Activated CD4-positive, CD25-positive, alpha-beta regulatory T cell treated with anti-CD3 and anti-CD28 coated beads, Interleukin-2, amount 50 U/mL, for 24 hours (primary cell): ENCODE results near the gene MYOM1.
A peak's percentile ranks its signal among the peaks of the same experiment; 100 is the strongest.
"Not testable (repeated sequence)": the region's sequence is repeated elsewhere in the genome, so short reads cannot be mapped to it uniquely, and the experiment has no call there.

Source experiments
- ATAC-seq, 2 donors: fragments of 150-1000 bp; cut with Tn5 transposase; one replicate each; pipeline ENCODE4 v1.10.0; 2021; ENCODE audit warnings: mild to moderate bottlenecking in 1 of 2, moderate library complexity in 1 of 2

Gene MYOM1

GRCh38 chr18:3054780-3055179 is 165.0 kb downstream of the MYOM1 start:
- ATAC-seq, result no peak

DNA sequence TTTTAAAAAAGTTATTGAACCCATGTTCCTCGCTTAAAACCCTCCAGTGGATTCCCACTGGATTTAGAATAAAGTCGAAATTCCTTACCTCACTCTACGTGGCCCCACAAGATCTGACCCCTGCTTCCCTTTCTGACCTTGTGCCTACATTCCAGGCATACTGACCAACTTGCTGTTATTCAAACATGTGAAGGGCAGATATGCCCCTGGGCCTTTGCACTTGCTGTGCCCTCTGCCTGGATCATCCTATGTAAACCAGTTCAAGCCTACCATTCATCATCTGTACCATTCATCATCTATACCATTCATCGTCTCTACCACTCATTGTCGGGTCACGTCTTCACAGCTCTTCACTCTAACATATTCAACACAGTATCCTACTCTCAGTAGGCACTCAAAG is 165.6 kb downstream of the MYOM1 start:
- ATAC-seq, result no peak

GRCh38 chr18:3053081-3053480 is 166.7 kb downstream of the MYOM1 start:
- ATAC-seq, result no peak

GRCh38 chr18:3052411-3052758 is 167.4 kb downstream of the MYOM1 start:
- no peak for ATAC-seq

DNA sequence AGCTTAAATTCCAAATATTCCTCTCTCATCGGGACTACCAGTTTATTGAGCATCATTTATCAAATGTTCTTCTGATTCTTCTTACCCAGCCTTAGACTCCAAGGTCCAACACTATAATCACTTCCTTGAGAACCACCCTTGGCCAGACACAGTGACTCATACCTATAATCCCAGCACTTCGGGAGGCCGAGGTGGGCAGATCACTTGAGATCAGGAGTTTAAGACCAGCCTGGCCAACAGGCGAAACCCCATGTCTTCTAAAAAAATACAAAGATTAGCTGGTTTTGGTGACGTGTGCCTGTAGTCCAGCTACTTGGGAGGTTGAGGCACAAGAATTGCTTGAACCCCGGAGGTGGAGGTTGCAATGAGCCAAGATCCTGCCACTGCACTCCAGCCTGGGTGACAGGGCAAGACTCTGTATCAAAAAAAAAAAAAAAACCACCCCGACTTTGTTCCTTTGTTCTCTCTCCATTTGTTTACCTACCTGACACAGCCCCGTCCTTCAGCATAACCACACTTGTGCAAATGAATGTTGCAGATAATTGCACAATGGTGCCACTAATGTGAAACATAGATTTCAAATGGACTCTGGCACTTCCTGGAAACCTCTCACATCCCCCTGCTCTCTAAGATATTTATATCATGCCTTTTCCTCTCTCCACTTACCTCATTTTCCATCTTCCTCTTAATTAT is 167.9 kb downstream of the MYOM1 start:
- no peak for ATAC-seq

GRCh38 chr18:3049897-3050454 is 169.8 kb downstream of the MYOM1 start:
- not testable (repeated sequence) for ATAC-seq

DNA sequence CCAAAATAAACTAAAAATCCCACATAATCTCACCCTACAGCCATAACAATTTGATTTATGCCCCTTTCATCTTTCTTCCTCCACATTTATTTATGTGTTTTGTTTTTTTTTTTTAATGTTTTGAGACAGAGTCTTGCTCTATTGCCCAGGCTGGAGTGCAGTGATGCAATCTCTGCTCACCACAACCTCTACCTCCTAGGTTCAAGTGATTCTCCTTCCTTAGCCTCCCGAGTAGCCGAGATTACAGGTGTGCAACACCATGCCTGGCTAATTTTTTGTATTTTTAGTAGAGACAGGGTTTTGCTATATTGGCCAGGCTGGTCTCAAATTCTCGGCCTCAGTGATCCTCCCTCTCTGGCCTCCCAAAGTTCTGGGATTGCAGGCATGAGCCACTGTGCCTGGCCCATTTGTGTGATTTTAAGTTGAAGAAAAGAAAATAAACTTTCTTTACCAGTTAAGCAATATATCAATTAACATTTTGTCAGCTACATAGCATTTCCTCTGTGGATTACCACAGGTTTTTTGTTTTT is 170.9 kb downstream of the MYOM1 start:
- no peak for ATAC-seq

DNA sequence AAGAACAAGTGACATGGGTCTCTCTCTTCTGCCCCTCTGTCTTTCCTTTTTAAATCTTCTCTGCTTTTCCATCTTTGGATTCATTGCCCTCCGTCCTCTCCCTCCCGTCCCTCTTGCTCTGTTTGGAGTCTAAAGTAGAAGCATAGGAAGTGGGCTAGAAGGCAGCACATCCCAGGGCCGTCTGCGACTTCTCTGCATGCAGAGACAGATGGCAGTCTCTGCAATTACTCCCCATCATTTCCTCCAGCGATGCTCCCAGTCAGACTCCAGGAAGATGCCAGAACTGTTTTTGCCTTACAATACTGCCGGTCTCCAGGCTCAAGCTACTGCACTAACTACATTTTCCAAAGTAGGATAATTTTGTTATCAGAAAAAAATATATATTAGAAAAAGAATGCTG is 171.6 kb downstream of the MYOM1 start:
- no peak for ATAC-seq

- ATAC-seq, result peak; percentile 69 to 78
Measured at GRCh38 chr18:3046216-3046808, 173.5 kb downstream of the MYOM1 start.

DNA sequence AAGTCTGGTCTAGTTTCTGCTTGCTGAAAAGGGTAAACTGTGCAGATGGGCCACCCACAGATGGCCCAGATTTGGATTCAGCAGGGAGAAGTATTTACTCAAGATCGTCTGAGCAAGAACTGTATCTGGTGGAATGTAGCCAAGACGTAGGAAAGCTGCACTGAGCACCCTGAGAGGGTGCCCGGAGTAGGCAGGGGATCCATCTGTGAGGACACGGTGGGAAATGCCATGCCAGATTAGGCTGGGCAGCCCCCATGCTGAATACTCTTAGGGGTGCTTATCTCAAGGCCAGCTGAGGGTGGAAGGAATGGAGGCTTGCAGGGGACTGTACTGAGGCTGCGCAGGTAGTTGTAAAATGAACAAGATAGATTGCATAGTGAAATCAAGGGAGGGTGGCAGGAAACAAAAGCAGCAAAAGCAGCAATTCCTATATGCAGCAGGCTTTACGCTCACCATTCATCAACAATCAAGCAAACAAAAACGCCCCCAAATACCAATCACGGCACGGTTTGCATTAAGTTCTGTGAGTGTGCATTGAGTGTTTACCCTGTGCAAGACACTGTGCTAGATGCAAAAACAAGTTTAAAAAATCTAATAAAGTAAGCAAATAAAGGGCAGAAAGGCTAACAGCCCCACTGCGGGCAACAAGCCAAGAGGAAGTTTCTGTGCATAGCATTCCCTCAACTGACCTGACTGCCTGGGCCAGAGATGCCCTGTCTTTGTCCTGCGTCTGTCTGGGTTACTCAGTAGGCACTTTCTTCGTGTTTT is 174.7 kb downstream of the MYOM1 start:
- ATAC-seq, result no peak

DNA sequence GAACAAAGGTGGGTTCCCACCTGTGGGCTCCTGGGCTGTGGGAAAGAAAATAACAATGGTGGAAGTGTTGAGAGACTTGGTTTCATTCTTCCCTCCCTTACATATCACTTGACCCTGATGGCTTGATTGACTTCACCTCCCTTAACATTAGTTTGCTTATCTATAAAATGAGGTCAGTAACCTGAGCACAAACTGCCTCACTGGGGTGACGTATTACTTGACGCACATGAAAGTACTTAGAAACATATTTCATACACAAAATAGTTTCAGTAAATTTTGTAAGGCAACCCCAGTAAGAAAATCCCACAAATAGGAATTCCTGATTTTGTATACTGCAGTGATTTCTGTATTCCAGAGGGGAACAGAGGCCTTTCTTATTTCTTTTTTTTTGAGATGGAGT is 177.4 kb downstream of the MYOM1 start:
- no peak for ATAC-seq

- no peak for ATAC-seq
Measured at GRCh38 chr18:3041843-3042242, 177.9 kb downstream of the MYOM1 start.

DNA sequence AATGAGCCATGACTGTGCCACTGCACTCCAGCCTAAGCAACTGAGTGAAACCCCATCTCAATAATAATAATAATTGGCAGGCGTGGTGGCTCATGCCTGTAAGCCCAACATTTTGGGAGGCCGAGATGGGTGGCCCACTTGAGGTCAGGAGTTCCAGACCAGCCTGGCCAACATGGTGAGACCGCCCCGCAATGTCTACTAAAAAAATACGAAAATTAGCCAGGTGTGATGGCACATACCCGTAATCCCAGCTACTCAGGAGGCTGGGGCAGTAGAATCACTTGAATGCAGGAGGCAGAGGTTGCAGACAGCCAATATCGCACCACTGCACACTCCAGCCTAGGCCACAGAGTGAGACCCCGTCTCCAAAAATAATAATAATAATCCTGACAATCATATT is 178.9 kb downstream of the MYOM1 start:
- no peak for ATAC-seq

DNA sequence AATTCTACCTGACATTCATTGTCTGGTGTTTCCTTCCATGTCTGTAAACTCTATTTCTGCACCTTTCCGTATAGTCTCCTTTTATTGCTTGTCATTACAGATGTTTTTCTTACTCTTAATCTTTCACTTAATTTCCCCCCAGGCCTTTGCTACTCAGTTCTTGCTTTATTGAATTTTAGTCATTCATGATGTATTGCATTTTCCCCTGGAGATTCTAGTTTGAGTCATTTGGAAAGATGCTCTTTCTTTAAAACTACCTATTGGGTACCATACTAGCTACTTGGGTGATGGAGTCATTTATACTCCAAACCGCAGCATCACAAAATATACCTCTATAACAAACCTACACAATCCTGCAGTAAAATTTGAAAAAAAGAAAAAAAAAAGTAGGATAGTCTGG is 179.6 kb downstream of the MYOM1 start:
- ATAC-seq, result no peak

- no peak for ATAC-seq
Measured at GRCh38 chr18:3037423-3037915, 182.3 kb downstream of the MYOM1 start.

- ATAC-seq, result no peak
Measured at GRCh38 chr18:3036108-3036507, 183.7 kb downstream of the MYOM1 start.

DNA sequence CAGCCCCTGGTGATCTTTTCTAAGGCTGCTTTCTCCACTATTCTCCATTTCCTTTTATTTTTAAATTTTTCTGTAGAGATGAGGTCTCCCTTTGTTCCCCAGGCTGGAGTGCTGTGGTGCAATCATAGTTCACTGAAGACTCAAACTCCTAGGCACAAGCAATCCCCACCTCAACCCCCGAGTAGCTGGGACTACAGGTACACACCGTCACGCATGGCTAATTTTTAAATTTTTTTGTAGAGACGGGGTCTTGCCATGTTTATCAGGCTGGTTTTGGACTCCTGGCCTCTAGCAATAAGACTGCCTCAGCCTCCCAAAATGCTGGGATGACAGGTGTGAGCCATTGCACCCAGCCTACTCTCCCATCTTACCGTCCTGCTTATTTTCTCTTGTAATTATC is 184.1 kb downstream of the MYOM1 start:
- ATAC-seq, result no peak

- no peak for ATAC-seq
Measured at GRCh38 chr18:3032721-3033120, 187.0 kb downstream of the MYOM1 start.

- ATAC-seq, result no peak
Measured at GRCh38 chr18:3029215-3029952, 190.4 kb downstream of the MYOM1 start.

DNA sequence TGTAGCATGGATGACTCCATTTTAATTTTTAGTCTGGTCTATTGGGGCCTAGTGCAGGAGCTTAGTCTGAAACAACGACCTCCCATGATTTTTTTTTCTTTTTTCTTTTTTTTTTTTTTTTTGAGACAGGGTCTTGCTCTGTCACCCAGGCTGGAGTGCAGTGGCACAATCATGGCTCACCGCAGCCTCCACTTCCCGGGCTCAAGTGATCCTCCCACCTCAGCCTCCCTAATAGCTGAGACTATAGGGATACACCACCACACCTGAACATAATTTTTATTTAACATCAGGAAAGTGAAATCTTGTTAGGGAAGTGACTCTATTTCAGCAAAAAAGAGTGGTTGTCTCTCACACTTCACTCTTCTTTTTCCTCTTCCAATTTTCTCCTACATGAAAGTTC is 191.7 kb downstream of the MYOM1 start:
- not testable (repeated sequence) for ATAC-seq

DNA sequence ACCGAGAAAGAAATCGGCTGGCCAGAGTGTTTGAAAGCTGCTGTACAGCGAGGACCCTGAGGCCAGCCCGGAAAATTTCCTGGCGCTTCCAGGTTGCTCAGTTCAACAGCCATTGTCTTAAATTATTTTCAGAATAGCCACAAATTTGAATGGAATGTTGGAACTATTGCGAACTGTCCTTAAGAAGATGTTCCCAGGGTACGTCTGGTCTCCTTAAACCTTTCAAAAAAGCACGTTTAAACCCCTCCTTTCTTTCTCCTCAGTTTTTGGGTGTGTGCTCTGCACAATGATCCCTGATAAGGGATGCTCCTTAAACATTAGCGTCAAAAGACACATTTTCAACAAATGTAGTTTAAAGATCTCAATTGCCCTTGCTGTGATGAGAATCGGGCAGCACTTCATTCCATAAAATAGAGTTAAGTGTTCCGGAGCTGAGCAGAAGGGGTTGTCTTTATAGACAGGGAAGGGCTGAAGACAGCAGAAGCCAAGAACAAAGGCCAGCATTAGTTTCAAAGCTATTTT is 192.3 kb downstream of the MYOM1 start:
- no peak for ATAC-seq

DNA sequence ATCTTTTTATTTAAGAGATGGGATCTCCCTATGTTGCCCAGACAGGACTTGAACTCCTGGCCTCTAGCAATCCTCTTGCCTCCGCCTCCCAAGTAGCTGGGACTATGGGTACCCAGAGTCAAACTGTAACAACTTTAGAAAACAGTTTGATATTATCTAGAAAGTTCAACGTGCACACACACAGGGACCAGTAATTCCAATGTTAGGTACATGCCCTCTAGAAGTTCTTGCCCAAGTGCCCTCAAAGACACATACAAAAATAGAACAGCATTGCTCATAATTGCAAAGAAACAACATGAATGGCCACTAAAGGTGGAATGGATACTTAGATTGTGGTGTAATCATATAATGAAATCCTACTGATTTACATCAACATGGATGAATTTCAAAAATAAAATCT is 194.2 kb downstream of the MYOM1 start:
- no peak for ATAC-seq
